Mesendoderm (in vitro differentiated cells): ENCODE results near the gene ZNRD2.
"Not testable (repeated sequence)": the region's sequence is repeated elsewhere in the genome, so short reads cannot be mapped to it uniquely, and the experiment has no call there.

Experiments
- DNase-seq: peaks from one replicate; pipeline ENCODE4 v3.0.0; 2013
- H2AK5ac ChIP-seq: 2 replicates; pipeline ENCODE4 v1.6.1; 2013; ENCODE audit warnings: low read length, inconsistent platforms
- H2BK120ac ChIP-seq: 2 replicates; pipeline ENCODE4 v1.6.1; 2013; ENCODE audit warnings: low read depth, mild to moderate bottlenecking, low read length, moderate library complexity, mixed read lengths
- H2BK15ac ChIP-seq: replicated peaks from 2 replicates; pipeline ENCODE4 v1.6.1; 2013; ENCODE audit warnings: low read depth, mild to moderate bottlenecking, moderate library complexity
- H2BK5ac ChIP-seq: 2 replicates; pipeline ENCODE4 v1.6.1; 2013; ENCODE audit warnings: low read length, inconsistent platforms
- H3K18ac ChIP-seq: 2 replicates; pipeline ENCODE4 v1.6.1; 2013; ENCODE audit warnings: mild to moderate bottlenecking, low read length, mixed read lengths
- H3K23ac ChIP-seq: one replicate; pipeline ENCODE4 v1.6.1; 2013; ENCODE audit warnings: low read length
- H3K27ac ChIP-seq: 2 replicates; pipeline ENCODE4 v1.5.1; 2013; ENCODE audit warnings: low read depth, mild to moderate bottlenecking, inconsistent platforms, low read length, moderate library complexity
- H3K27me3 ChIP-seq: 2 replicates; pipeline ENCODE4 v1.6.1; 2013; ENCODE audit warnings: low read length, control low read depth, mild to moderate bottlenecking, inconsistent platforms; ENCODE audit not compliant: insufficient read depth, poor library complexity
- H3K36me3 ChIP-seq: 2 replicates; pipeline ENCODE4 v1.6.1; 2013; ENCODE audit warnings: low read length, inconsistent platforms; ENCODE audit not compliant: control insufficient read depth, insufficient read depth
- H3K4ac ChIP-seq: one replicate; pipeline ENCODE4 v1.6.1; 2013; ENCODE audit warnings: low read depth, mild to moderate bottlenecking, low read length, moderate library complexity
- H3K4me1 ChIP-seq: 2 replicates; pipeline ENCODE4 v1.6.1; 2013; ENCODE audit warnings: low read depth, low read length, inconsistent platforms; ENCODE audit not compliant: control insufficient read depth
- H3K4me2 ChIP-seq: 2 replicates; pipeline ENCODE4 v1.6.1; 2013; ENCODE audit warnings: low read length
- H3K4me3 ChIP-seq: 2 replicates; pipeline ENCODE4 v1.5.1; 2013; ENCODE audit warnings: mild to moderate bottlenecking, low read length
- H3K56ac ChIP-seq: one replicate; pipeline ENCODE4 v1.6.1; 2013; ENCODE audit warnings: low read length
- H3K79me1 ChIP-seq: 2 replicates; pipeline ENCODE4 v1.6.1; 2013; ENCODE audit warnings: low read length, inconsistent platforms
- H3K79me2 ChIP-seq: 2 replicates; pipeline ENCODE4 v1.6.1; 2013; ENCODE audit warnings: mild to moderate bottlenecking, low read length; ENCODE audit not compliant: control insufficient read depth, insufficient read depth
- H3K9ac ChIP-seq: 2 replicates; pipeline ENCODE4 v1.6.1; 2013; ENCODE audit warnings: low read length, inconsistent platforms
- H4K5ac ChIP-seq: one replicate; pipeline ENCODE4 v1.6.1; 2013; ENCODE audit warnings: low read length
- H4K8ac ChIP-seq: one replicate; pipeline ENCODE4 v1.6.1; 2013; ENCODE audit warnings: low read depth, mild to moderate bottlenecking, control low read depth, low read length, moderate library complexity
- WGBS: extraction: QIAGEN DNeasy Blood & Tissue Kit; methylation state at CpG from one replicate; pipeline ENCODE4 v1.1.7; 2013; ENCODE audit warnings: low lambda C conversion rate, missing lambda C conversion rate; ENCODE audit not compliant: insufficient coverage; ENCODE audit errors: extremely low coverage; 5-methylcytosine and 5-hydroxymethylcytosine counted together

ZNRD2 gene

DNA sequence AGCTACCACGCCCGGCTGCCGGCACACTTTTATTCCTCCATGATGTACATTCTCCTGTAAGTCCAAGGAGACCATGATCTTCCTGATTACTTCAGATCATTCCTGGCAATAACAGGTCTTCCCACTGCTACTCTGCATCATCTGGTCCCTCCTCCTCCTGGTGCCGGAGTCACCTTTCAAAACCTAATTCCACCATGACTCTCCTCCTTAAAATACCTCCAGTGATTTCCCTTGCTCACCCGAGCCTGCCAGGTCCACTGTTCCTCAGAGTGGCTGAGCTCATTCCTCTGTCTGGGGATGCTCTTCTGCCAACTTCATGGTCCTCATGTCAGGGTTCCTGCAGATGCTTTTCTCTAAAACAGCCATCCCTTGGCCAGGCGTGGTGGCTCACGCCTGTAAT is 8.3 kb upstream of the ZNRD2 start:
- H3K4me2 ChIP-seq = no peak overlapping the region
- H3K79me2 ChIP-seq = no peaks in the 10 kb centered on the region
- no peak overlapping the region for H3K56ac ChIP-seq
- H3K4ac ChIP-seq = no peak overlapping the region
- no peak overlapping the region for H2AK5ac ChIP-seq
- H3K79me1 ChIP-seq = no peaks in the 10 kb centered on the region
- no peak overlapping the region for H2BK5ac ChIP-seq
- no peak overlapping the region for H3K4me3 ChIP-seq
- no peak overlapping the region for H3K27ac ChIP-seq
- H4K8ac ChIP-seq = no peak overlapping the region
- H3K23ac ChIP-seq = no peak overlapping the region
- H3K36me3 ChIP-seq = no peaks in the 10 kb centered on the region
- no peak overlapping the region for H3K18ac ChIP-seq
- H2BK120ac ChIP-seq = no peak overlapping the region
- H3K27me3 ChIP-seq = no peaks in the 10 kb centered on the region
- no peak for DNase-seq
- H2BK15ac ChIP-seq = no peak overlapping the region
- no peak overlapping the region for H4K5ac ChIP-seq
- H3K4me1 ChIP-seq = peaks cover 9% of the 10 kb centered on the region
- WGBS = no CpG with 5 or more reads among the region's 7 CpGs
- H3K9ac ChIP-seq = no peak overlapping the region

DNA sequence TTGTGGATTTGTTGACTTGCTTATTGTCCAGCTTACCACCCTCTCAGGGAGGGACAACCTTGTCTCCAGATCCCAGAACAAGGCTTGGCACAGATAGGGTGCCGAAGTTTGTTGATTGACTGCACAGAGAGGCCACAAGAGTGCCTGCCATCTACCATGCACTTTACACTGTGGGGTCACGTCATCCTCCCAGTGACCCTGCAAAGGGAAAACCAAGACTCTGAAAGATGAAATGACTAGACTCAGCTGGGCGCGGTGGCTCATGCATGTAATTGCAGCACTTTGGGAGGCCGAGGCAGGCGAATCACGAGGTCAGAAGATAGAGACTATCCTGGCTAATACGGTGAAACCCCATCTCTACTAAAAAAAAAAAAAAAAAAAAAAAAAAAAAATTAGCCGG is 7.5 kb upstream of the ZNRD2 start:
- H3K4me2 ChIP-seq = no peak overlapping the region
- no peaks in the 10 kb centered on the region for H3K27me3 ChIP-seq
- H4K8ac ChIP-seq = no peak overlapping the region
- no peak overlapping the region for H3K9ac ChIP-seq
- no peaks in the 10 kb centered on the region for H3K36me3 ChIP-seq
- DNase-seq = no peak
- no peak overlapping the region for H3K27ac ChIP-seq
- no peak overlapping the region for H3K23ac ChIP-seq
- WGBS = no CpG with 5 or more reads among the region's 9 CpGs
- no peak overlapping the region for H4K5ac ChIP-seq
- no peaks in the 10 kb centered on the region for H3K79me1 ChIP-seq
- no peak overlapping the region for H2BK120ac ChIP-seq
- H3K4me1 ChIP-seq = peaks cover 9% of the 10 kb centered on the region
- no peak overlapping the region for H3K4ac ChIP-seq
- H3K79me2 ChIP-seq = no peaks in the 10 kb centered on the region
- H2BK15ac ChIP-seq = no peak overlapping the region
- no peak overlapping the region for H2BK5ac ChIP-seq
- no peak overlapping the region for H2AK5ac ChIP-seq
- H3K4me3 ChIP-seq = no peak overlapping the region
- no peak overlapping the region for H3K56ac ChIP-seq
- H3K18ac ChIP-seq = no peak overlapping the region

DNA sequence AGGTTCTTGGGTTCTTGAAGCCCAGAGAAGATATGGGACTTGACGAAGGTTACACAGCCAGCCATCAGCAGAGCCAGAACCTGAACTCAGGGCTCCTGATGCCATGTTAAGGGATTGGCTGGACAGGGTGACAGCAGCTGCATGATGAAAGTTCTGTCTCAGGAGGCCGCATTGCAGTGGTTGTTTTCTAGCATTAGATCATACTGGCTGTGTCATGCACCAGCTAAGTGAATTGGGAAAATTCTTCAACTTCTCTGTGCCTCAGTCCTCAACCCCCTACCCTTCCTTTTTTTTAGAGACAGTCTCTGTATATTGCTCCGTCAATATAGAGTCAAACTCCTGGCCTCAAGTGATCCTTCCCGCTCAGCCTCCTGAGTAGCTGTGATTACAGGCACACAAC is 6.7 kb upstream of the ZNRD2 start:
- H3K23ac ChIP-seq = no peak overlapping the region
- peaks cover 9% of the 10 kb centered on the region for H3K4me1 ChIP-seq
- no peak overlapping the region for H3K56ac ChIP-seq
- H3K27me3 ChIP-seq = no peaks in the 10 kb centered on the region
- no peak overlapping the region for H3K4me2 ChIP-seq
- no peak for DNase-seq
- no CpG with 5 or more reads among the region's 4 CpGs for WGBS
- no peak overlapping the region for H3K4me3 ChIP-seq
- no peak overlapping the region for H3K27ac ChIP-seq
- H2BK15ac ChIP-seq = no peak overlapping the region
- H2AK5ac ChIP-seq = no peak overlapping the region
- no peak overlapping the region for H4K5ac ChIP-seq
- no peaks in the 10 kb centered on the region for H3K79me2 ChIP-seq
- no peak overlapping the region for H2BK5ac ChIP-seq
- no peak overlapping the region for H3K18ac ChIP-seq
- no peaks in the 10 kb centered on the region for H3K36me3 ChIP-seq
- H3K79me1 ChIP-seq = no peaks in the 10 kb centered on the region
- H3K9ac ChIP-seq = no peak overlapping the region
- H4K8ac ChIP-seq = no peak overlapping the region
- H2BK120ac ChIP-seq = no peak overlapping the region
- H3K4ac ChIP-seq = no peak overlapping the region

DNA sequence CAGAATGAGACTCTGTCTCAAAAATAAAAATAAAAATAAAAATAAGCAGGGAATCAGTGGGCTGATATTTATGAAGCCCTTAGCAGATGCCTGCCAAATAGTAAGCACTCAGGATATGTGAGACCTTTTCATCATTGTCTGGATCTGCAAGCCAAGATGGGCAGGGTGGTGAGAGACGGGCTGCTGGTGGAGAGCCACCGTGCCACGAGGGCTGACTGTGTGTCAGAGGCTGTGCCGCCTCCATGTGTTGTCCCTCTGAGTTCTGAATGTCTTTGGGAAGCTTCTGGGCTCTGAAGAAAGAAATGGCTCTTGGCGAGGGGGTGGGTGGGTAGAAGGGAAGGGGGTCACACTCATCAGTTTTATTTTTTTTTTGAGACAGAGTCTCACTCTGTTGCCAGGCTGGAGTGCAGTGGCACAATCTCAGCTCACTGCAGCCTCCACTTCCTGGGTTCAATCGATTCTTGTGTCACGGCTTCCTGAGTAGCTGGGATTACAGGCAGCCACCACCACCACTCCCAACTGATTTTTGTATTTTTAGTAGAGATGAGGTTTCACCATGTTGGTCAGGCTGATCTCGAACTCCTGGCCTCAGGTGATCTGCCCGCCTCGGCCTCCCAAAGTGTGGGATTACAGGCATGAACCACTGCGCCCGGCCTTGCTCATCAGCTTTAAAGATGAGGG is 5.3 kb upstream of the ZNRD2 start:
- not testable (repeated sequence) for H2BK120ac ChIP-seq, H3K79me1 ChIP-seq, H2AK5ac ChIP-seq, H3K56ac ChIP-seq, H3K79me2 ChIP-seq, H3K36me3 ChIP-seq, H4K5ac ChIP-seq, H3K18ac ChIP-seq, H3K4ac ChIP-seq, H2BK5ac ChIP-seq, H3K9ac ChIP-seq, DNase-seq, H3K27me3 ChIP-seq, H3K27ac ChIP-seq, H2BK15ac ChIP-seq, H3K23ac ChIP-seq, H3K4me2 ChIP-seq, H3K4me3 ChIP-seq, H4K8ac ChIP-seq
- WGBS = no CpG with 5 or more reads among the region's 12 CpGs
- peaks cover 10% of the 10 kb centered on the region for H3K4me1 ChIP-seq

DNA sequence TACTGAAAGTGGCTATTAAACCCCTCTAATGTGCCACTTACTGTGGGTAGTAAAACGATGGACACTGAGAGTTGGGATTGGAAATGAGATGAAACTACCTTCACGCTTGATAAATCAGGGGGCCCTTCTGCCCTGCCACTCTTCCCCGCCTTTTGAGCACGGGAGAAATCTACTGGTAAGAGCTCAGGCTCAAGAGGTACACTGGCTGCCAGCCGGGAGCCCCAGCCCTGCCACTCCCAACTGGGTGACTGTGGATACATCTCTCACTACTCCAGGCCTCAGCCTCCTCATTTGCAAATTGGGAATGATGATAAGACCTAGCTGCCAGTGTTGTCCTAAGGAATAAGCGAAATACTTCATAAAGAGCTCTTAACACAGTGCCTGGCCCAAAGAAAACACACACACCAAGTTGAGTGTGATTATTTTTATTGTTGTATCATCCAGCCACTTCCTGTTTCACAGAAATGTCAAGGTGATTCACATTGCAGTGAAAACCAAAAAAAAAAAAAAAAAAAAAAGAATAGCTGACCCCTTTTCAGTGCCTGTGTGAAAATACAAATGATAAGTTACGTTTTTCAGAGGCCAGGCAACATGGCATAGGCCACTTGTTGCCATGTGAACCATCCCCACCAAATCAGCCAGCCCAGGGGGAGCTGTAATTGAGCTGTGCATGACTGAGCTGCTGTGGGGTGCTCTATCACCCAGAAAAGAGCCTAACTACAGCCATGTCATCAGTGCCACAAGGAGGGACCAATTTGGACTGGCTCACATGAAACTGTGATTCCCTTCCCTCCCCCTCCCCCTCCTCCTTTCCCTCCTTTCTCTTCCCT is 4.4 kb upstream of the ZNRD2 start:
- no peak for DNase-seq
- Histone ChIP-seq H3K56ac (no peak overlapping the region), H3K9ac (no peak overlapping the region), H3K36me3 (no peaks in the 10 kb centered on the region), H4K8ac (no peak overlapping the region), H3K18ac (no peak overlapping the region), H4K5ac (no peak overlapping the region), H2BK5ac (no peak overlapping the region), H2BK120ac (no peak overlapping the region), H3K4me3 (no peak overlapping the region), H3K79me1 (peaks cover 4% of the 10 kb centered on the region), H3K4ac (no peak overlapping the region), H3K27ac (no peak overlapping the region), H3K27me3 (no peaks in the 10 kb centered on the region), H2AK5ac (no peak overlapping the region), H3K79me2 (peaks cover 5% of the 10 kb centered on the region), H3K23ac (no peak overlapping the region), H3K4me2 (no peak overlapping the region), H2BK15ac (no peak overlapping the region), H3K4me1 (peaks cover 7% of the 10 kb centered on the region)
- no CpG with 5 or more reads among the region's 7 CpGs for WGBS
